ENCODE data around the gene APOL1. TPM values are rescaled to one million over a fixed set of nuclear protein-coding genes. Genes with fewer than 3 reads are reported as not detected.
"Not testable (repeated sequence)": the region's sequence is repeated elsewhere in the genome, so short reads cannot be mapped to it uniquely, and the experiment has no call there.

APOL1 gene
- total and polyA plus RNA-seq, 9 of the 15 experiments (the other 6 are each of a cell fraction or from before 2014, with no cell fraction given) = 2.5 to 9.7 (median 5.6) TPM

GRCh38 chr22:36228369-36228768 lies 24.6 kb upstream of the APOL1 start:
- H3K4me2 ChIP-seq (ENCODE audit: insufficient read depth, low read length); H3K9me3 ChIP-seq (replicated peaks; ENCODE audit: control insufficient read depth, insufficient read depth, low read depth, low read length); H3K79me2 ChIP-seq (ENCODE audit: control insufficient read depth, insufficient read depth, low read length); H3K4me3 ChIP-seq; H3K27me3 ChIP-seq (ENCODE audit: control insufficient read depth in 2 of 2, insufficient read depth in 2 of 2, low read length in 2 of 2); H2AFZ ChIP-seq (ENCODE audit: low read depth, low read length); in situ Hi-C loops (cut with MboI); H3K9ac ChIP-seq (ENCODE audit: insufficient read depth in 1 of 2, low read depth in 2 of 2, low read length in 2 of 2); H3K9me1 ChIP-seq (ENCODE audit: control insufficient read depth, insufficient read depth, low read length); ATAC-seq; DNase-seq (ENCODE audit: extremely low read depth in 1 of 4, low spot score in 3 of 4); H3K4me1 ChIP-seq (replicated peaks in 1 of 2; ENCODE audit: control insufficient read depth in 2 of 2, insufficient read depth in 2 of 2, low read length in 2 of 2); CTCF ChIA-PET (ENCODE audit: low intra/inter-chr PET ratio); H4K20me1 ChIP-seq (replicated peaks; ENCODE audit: control insufficient read depth, insufficient read depth, low read length); BruUV-seq (replicated peaks); H3K27ac ChIP-seq (ENCODE audit: extremely low read depth, low read depth, low read length); intact Hi-C loops (cut with micrococcal nuclease); FAIRE-seq: not testable (repeated sequence)
- H3K36me3 ChIP-seq (ENCODE audit: control insufficient read depth, insufficient read depth, low read length) = peaks cover 21% of the 10 kb centered on the region; the same call in 1 of the 3 replicates
- POLR2A ChIA-PET = interaction anchor here (0.9 to 1.8 kb wide), 2 partner anchors 11 to 53 kb away, joined by 3 to 8 read pairs; partner anchors contain the start of gene APOL2
- 90% methylated on average over 1 of the region's 1 CpG for WGBS (ENCODE audit: insufficient coverage, low coverage, missing lambda C conversion rate)

- Histone ChIP-seq H3K4me2 (ENCODE audit: insufficient read depth, low read length) (no peak overlapping the region), H2AFZ (ENCODE audit: low read depth, low read length) (no peak overlapping the region), H3K4me1 (replicated peaks in 1 of 2; ENCODE audit: control insufficient read depth in 2 of 2, insufficient read depth in 2 of 2, low read length in 2 of 2) (peaks cover 0 to 7% of the 10 kb centered on the region in 2 experiments; a peak in 2 of 5 replicates), H3K27me3 (ENCODE audit: control insufficient read depth in 2 of 2, insufficient read depth in 2 of 2, low read length in 2 of 2) (no peaks in the 10 kb centered on the region), H3K36me3 (ENCODE audit: control insufficient read depth, insufficient read depth, low read length) (peaks cover 21% of the 10 kb centered on the region; the same call in 1 of the 3 replicates), H3K27ac (ENCODE audit: extremely low read depth, low read depth, low read length) (no peak overlapping the region), H4K20me1 (replicated peaks; ENCODE audit: control insufficient read depth, insufficient read depth, low read length) (no peaks in the 10 kb centered on the region), H3K4me3 (no peak overlapping the region), H3K9me1 (ENCODE audit: control insufficient read depth, insufficient read depth, low read length) (no peaks in the 10 kb centered on the region), H3K9ac (ENCODE audit: insufficient read depth in 1 of 2, low read depth in 2 of 2, low read length in 2 of 2) (no peak overlapping the region), H3K9me3 (replicated peaks; ENCODE audit: control insufficient read depth, insufficient read depth, low read depth, low read length) (no peaks in the 10 kb centered on the region), H3K79me2 (ENCODE audit: control insufficient read depth, insufficient read depth, low read length) (no peaks in the 10 kb centered on the region)
- DNase-seq (ENCODE audit: extremely low read depth in 1 of 4, low spot score in 3 of 4) (no peak), FAIRE-seq (no peak), ATAC-seq (no peak)
- intact Hi-C loops (cut with micrococcal nuclease) = no loop called here
- CTCF ChIA-PET (ENCODE audit: low intra/inter-chr PET ratio) = no interaction called here
- WGBS (ENCODE audit: insufficient coverage, low coverage, missing lambda C conversion rate) = 62% methylated on average over 6 of the region's 7 CpGs
- in situ Hi-C loops (cut with MboI) = no loop called here
- POLR2A ChIA-PET = interaction anchor here (0.9 to 1.8 kb wide), 2 partner anchors 10 to 52 kb away, joined by 3 to 8 read pairs; partner anchors contain the start of gene APOL2
- no TSS peak for BruUV-seq (replicated peaks)
- TF ChIP-seq ZC3H11A (IDR thresholded peaks at IDR 0.05; ENCODE audit: low read depth, low read length) (no peak), PHF21A (IDR thresholded peaks at IDR 0.05; ENCODE audit: borderline replicate concordance, low read depth) (no peak), SLC30A9 (CRISPR knock-in tag; IDR thresholded peaks at IDR 0.05) (no peak), RNF219 (CRISPR knock-in tag; IDR thresholded peaks at IDR 0.05) (no peak), REST (IDR thresholded peaks at IDR 0.05; ENCODE audit: borderline replicate concordance) (no peak), REST (CRISPR knock-in tag; IDR thresholded peaks at IDR 0.05; ENCODE audit: low read depth) (no peak)
These were observed 24.0 kb upstream of the APOL1 start for GRCh38 chr22:36228944-36229343.

Measured in K562 (cell line).